ENCODE data around the gene SMG9.

The SMG9 gene, protein sequence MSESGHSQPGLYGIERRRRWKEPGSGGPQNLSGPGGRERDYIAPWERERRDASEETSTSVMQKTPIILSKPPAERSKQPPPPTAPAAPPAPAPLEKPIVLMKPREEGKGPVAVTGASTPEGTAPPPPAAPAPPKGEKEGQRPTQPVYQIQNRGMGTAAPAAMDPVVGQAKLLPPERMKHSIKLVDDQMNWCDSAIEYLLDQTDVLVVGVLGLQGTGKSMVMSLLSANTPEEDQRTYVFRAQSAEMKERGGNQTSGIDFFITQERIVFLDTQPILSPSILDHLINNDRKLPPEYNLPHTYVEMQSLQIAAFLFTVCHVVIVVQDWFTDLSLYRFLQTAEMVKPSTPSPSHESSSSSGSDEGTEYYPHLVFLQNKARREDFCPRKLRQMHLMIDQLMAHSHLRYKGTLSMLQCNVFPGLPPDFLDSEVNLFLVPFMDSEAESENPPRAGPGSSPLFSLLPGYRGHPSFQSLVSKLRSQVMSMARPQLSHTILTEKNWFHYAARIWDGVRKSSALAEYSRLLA

DNA sequence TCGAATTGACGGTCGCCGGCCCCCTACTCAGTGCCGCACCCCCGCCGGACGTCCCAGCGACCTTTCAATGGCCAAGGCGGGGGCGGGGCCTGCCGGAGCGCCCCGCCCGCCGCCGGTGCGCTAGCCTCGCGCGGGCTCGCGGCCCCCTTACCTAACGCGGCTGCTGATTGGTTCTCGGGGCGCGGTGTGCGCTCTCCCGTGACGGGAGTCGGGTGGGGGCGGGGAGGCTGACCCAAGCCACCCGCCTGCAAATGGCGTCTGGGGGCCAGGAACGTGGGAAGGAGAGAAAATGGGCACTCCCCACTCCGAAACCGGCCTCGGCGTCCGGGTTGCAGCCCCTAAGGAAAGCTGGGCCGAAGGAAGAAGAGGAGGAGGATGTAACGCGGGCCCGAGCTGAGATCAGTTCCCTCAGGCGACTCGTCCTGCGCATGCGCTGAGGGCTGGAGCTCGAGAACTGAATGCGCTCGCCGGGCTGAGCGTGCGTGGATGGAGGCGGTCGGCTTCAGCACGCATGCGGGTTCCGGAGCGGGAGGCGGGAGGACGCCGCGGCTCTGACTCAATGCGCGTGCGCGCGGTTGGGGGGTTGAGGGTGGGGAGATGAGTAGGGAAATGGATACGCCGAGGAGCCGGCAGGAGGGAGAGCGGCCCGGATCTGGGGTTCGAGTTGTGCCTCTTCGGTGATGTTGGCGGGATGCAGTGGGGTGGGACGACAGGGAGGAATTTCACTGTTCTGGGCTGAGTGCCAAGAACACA is at the start of gene SMG9:
TSS of gene SMG9 (minus strand) at position 460 of the 753 bp plus-strand sequence. CDS start 4,221 bp downstream, outside the sequence.
- no peak for FAIRE-seq

DNA sequence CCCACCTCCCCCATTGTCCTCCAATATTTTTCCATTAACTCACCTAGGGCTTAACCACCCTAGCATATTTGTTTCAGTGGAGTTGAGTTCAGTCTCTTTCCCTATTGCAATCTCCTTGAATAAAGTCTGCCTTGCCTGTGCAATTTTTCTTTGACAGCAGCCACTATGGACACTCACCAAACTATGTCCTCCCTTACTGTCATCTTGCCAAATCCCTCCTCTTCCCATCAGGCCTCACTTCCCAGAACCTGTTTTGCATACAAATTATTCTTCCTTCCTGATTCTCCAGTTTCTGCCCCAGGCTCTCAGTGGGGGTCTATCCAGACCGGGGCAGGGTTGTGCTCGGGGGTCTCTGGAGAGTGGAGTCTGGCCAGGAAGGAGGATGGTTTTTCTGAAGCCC is 49.7 kb upstream of the SMG9 start:
- no peak for FAIRE-seq

DNA sequence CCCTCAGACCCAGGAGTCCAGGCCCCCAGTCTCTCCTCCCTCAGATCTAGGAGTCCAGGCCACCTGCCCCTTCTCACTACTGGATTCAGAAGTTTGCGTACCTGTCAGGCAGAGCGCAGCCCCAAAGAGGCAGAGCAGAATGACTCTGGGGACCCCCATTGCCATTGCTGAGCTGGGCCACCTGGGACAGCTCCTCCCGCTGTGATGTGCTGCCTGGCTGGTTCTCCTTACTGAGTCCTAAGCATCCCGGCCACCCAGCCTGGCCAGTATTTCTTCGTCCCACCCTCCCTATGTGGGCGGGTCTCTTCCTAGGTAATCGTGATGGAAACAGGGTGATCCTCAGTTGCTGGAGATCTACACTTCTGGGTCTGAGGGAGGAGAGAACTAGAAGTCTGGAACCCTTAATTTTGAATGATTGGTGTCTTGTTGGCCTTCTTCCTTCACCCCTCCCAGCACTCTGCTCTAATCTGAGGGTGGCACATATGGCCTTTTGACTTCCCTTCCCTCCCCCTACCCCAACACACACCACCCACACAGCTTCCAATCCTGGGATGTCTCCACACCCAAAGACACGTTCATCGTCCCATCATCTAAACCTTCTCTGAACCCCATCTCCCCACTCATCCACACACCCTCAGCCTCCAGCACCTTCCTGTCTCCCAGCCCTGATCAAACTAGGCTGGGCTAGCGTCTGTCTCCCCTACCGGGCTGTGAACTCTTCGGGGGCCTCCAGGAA is 47.6 kb upstream of the SMG9 start, which contains the start of gene LYPD5:
TSS of gene LYPD5 (minus strand) at position 232 of the 736 bp plus-strand sequence. CDS start at position 165, 67 bp downstream.
- no peak for FAIRE-seq

DNA sequence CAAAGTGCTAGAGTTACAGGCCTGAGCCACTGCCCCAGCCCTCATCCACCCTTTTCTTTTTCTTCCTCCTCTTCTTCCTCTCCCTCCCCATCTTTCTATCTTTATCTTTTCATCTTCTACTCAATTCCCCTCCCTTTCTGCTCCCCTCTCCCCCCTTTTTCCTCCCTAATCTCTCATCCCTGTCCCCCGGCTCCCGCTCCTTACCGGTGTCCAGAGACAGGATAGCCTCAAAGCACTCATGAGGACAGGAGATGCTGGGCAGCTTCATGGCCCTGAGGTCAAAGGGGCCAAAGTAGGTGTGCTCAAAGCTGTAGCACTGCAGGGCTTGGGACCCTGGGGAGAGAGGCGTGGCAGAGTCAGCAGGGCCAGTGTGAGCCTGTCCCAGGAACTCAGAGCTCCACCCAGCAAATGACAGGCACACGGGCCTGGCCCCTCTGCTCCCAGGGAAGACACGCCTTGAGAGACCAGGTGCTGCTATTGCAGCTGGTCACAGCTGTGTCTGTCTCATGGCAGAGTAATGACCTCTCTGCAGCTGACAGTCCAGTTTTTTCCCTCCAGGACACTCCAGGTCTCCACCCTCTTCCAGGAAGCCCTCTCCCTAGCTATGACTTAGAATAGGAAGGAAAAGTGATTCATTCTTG is 44.9 kb upstream of the SMG9 start:
- FAIRE-seq, result no peak

DNA sequence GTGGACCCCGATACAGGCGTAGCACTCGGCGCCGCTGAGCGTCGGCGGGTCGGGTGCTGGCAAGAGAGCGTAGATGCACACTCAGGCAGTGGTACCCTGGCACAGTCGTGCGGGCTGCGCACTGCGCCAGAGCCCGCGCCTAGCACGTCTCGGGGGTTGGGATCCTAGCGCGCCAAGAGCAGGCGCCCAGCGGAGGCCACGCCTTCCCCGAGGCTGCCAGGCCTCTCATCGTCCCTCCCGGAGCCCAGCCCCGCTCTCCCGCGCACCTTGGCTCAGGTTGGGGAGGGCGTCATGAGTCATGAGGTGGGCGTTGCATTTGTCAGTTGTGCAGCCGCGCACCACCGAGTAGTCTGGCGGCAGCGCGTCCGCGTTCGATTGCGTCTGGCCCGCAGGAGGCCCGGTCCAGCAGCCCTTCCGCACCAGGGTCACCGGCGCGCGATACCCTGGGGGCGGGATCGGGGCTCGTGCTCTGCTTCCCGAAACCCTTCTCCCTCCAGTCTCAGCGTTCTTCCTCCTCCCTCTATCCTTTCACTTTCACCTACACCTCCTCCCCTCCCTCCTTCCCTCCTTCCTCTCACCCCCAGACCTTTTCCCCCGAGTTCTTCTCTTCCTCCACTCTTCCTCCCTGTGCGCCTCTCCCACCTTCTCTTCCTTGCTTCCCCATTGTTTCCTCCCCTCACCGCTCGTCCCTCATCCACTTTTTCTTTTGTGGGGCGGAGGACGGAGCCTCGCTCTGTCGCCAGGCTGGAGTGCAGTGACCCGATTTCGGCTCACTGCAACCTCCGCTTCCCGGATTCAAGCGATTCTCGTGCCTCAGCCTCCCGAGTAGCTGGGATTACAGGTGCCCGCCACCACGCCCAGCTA is 44.0 kb upstream of the SMG9 start:
- FAIRE-seq, result no peak

DNA sequence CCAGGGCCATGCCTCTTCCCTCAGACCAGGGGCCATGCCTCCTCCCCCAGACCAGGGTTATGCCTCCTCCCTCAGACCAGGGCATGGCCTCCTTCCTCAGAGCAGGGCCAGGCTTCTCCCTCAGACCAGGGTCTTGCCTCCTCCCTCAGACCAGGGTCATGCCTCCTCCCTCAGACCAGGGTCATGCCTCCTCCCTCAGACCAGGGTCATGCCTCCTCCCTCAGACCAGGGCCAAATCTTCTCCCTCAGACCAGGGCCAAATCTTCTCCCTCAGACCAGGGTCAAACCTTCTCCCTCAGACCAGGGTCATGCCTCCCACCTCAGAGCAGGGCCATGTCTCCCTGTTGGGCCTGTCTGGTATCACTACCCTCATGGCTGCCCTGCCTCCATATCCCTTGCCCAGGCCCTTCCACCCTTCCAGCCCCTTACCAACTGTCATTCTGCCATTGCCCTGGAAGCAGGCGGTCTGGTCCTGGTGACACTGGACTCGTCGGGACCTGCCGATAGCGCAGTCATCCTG is 43.3 kb upstream of the SMG9 start:
- no peak for FAIRE-seq

DNA sequence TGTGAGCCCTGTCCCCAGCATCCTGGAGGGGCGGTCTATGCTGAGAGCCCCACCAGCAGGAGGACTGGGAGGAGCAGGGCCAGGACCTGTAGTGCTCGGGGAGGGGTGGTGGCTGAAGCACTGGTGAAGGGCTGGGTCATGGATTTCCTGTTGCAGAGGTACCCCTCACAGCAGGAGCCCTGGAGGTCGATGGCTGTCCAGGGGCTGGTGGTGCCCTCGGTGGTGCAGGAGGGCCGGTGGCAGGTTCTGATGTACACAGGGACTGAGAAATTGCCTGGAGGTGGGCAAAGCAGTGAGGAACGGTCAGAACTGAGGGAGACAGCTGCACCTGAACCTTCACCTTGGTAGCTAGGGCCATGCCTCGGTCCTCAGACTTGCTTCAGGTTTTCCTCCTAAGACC is 42.8 kb upstream of the SMG9 start:
- no peak for FAIRE-seq

DNA sequence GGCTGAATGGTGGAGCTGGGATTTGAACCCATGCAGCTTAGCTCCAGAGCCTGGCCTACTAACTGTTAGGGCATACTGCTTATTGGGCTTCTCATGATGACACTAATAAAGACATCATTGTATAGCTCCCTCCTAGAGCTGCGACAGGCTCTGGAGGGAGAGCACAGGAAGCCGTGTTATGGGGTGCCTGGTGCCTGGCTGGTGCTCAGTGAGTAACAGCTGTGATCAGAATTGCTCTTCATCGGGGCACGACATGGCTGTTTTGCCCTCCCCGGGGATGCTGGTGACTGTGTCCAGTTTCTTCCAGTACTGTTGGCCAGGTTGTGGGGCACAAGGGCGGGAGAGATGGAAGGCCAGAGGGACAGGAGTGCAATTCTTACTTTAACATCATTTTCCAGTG is 42.4 kb upstream of the SMG9 start:
- FAIRE-seq, result no peak

DNA sequence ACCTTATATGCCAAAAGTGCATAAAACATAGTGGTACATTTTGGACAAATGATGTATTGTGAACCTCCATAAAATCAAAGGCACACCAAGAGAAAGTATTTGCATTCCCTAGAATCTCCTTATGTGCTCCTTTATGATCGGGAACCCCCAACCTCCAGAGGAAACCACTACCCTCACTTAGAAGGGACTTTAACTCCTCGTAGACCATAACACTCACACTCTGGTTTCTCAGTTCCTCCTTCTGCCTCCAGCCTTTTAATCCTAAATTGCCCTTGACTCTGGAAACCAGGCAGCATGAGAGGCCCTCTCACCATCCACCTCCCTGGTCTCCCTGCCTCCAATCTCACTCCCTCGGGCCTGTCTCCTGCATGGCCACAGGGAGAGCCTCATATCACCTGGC is 35.8 kb upstream of the SMG9 start:
- FAIRE-seq, result no peak

DNA sequence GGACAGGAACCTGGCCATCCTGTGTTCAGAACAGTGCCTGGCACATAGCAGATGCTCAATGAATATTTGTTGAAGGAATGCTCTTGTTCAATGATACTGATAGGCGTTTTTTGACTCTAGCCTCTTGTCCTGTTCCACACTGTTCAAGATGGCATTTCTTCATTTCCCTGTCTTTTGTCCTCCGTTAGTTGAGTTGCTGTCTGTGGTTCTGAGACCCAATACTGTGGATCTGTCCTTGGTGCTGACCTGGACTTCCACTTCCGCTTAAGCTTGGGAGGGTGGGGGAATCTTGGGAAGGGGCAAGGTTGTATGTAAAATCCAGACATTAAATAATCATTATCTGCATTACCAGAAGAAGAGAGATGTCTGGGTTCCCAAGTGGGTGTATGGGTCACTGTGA is 34.3 kb upstream of the SMG9 start:
- no peak for FAIRE-seq

DNA sequence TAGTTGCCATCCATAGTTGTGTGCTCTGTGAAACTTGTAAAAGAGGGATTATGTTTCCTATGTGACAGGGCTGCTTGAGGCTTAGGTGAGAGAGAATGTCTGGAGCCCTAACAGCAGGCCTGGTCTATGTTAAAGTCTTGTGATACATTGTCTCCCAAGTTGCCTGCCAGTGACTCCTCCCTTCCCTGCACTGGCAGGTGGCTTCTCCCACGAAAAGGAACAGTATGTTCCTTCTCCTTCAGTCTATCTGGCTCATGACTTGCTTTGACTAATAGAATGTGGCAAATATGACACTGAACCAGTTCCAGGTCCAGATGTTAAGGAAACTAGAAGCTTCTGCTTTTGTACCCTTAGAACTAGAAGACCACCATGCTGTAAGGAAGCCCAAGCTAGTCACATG is 31.9 kb upstream of the SMG9 start:
- no peak for FAIRE-seq

DNA sequence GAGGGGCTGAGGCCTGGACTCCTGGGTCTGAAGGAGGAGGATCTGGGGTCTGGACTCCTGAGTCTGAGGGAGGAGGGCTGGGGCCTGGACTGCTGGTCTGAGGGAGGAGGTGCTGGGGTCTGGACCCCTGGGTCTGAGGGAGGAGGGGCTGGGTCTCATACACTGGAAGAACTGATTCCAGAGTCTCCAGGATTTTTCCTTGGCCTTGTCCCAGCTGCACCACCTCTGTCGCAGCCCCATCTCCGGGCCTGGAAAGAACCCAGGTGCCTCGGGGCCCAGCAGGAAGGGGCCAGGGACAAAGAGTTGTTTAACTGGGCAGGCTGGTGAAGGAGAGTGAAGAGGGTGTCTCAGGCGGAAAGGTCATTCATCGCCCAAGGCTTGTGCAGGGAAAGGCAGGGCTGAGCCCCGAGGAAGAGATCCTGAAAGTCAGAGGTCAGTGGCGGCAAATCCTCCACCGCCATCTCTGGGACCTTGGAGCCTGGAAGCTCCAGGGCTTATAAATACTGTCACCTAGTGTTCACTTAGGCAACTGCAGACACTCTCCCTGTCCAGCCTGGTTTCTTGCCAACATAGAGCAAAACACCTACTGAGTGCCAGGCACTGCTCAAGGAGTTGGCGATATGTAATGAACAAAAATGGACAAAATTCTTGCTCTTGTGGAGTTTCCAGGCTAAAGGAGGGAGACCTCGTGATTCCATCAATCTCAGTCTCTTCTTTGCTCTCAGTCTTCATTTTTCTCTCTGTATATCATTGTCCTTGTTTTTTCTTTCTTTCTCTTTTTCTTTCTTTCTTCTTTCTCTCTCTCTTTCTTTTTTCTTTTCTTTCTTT is 30.4 kb upstream of the SMG9 start:
- FAIRE-seq, result no peak

DNA sequence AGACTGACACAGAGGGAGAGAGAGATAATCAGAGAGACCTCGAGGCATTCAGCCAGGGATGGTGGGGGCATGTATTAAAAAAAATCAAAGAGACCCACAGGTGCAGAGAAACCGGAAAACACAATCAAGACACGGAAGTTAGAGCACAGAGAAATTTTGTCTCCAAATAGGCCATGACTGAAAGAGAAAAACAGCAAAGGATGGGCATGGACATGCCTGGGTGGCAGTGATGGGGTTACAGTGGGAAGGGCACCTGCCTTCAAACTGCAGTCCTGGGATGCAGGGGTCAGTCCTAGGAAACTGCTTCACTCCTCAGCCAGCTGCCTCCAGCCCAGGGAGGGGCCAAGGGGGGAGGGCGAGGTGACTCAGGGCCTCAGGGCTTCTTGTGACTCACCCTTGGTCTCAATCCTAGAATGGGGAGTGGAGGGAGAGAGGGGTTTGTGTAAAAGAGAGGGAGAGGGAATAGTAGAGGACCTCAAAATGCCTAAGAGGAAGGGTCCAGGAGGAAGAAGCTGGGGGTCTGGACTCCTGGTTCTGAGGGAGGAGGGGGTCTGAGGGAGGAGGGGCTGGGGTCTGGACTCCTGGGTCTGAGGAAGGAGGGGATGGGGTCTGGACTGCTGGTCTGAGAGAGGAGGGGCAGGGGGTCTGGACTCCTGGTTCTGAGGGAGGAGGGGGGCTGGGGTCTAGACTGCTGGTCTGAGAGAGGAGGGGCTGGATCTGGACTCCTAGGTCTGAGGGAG is 29.6 kb upstream of the SMG9 start:
- no peak for FAIRE-seq

DNA sequence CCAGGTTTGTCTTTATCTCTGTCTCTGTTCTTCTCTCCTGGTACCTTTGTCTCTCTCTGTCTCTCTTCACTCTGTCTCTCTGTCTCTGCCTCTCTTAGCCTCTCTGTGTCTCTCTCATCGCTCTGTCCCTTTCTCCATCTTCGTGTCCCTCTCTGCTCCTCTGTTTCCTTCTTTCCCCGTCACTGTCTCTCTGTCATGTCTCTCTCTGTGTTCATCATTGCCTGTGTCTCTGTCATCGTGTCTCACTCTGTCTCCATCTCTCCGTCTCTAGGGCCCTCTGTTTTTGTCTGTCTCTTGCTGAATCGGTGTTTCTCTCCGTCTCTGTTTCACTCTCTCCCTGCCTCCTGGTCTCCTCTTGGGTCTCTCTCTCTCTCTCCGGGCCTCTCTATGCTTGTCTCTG is 28.9 kb upstream of the SMG9 start:
- FAIRE-seq, result no peak

DNA sequence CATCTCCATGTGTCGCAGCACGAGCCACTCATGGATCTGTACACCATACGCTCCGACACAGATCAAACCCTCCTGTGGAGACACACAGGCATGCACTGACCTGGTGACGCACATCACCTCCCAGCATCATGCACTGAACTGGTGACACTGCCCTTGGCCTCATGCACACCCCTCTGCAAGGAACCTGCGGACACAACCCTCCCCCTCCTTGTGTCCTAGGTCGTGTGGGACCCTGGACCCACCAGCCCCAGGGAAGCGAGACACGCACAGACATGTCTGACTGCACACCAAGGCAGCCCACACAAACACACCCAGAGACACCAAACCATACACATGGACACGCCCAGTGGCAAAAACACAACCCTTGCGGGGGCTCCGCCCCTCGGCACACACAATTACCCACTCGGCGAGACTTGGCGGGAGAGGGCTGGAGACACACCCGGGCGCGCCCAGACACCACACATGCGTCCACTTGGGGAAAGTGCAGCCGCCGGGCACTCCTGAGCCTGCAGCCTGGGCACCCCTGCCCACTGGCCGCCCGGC is 28.0 kb upstream of the SMG9 start:
- no peak for FAIRE-seq

DNA sequence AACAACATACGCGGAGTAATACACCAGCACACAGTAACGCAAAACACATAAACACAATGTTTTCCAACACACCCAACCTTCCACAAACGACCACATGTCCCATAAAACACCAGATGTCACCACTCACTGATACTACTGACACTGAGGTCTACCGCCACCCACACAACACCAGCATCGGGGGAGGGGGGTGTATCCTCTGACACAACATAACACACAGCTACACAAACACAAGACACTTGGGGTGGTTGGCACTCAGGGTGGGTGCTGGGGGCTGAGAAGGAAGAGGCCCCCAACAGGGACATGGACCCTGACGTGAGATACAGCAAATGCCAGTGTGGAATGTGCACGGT is 27.5 kb upstream of the SMG9 start:
- FAIRE-seq, result no peak

DNA sequence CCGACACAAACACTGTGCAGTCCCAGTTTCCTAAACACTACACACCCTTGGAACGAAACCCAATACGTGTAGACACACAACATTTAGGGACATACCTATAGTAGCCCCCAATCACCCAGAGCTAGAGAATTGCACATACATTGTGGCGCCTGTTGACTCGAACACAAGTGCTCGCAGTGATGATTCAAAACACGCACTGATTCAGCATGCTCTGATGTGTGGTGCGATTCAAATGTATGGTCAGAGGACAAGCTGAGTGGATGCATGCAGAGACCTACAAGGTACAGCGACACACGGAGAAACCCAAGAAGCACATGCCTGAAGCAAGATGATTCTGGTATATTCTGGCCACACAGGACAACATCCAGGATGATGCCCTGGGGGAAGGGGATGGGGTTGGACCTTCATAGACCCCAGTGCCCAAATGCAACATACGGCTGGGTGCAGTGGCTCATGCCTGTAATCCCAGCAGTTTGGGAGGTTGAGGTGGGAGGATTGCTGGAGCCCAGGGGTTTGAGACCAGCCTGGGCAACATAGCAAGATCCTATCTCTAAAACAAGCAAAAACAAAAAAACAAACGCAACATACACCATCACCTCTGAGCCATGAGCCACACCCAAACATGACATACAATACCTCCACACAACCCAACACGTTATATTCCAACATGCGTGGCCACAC is 27.0 kb upstream of the SMG9 start:
- FAIRE-seq, result no peak

DNA sequence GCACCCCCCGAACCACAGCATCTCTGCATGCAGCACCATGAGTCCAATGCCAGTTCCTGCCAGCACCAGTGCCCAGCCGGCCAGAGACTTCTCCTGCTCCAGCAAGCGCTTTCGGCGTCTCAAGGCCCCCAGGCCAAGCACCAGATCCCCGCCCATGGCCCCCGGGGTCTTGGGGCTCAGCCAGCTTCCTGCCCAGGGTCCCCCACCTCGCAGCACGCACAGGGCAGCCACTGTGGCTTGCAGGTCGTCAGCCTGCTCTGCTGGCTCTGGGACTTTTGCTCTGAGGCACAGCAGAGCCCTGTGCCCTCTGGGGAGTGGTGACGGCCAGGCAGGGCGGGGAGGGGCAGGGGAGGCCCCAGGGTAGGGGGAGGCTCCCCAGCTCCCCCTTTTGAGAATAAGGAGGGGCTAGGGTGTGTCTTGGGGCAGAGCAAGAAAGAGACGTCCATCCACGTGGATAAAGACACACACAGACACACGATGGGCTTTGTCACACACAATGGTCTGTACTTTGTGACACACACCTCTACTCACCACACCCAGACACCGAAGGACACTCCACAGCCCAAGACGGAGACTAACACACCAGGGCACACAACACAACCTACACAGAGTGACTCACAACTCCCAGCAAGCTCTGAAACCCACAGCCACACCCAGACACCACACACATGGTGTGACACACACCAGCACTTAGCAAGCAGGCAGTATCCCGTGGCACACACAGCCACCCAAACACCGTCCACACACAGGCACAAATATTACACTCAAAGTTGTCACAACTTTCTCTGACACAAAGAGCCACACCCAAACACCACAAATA is 26.2 kb upstream of the SMG9 start, which contains the start of gene KCNN4:
TSS of gene KCNN4 (minus strand) at position 268 of the 820 bp plus-strand sequence. CDS start at position 156, 112 bp downstream.
- no peak for FAIRE-seq
